ENCODE measurements around the gene PLG. TPM values are rescaled to one million over a fixed set of nuclear protein-coding genes. Genes with fewer than 3 reads are reported as not detected.

Gene PLG
- total and polyA plus RNA-seq, 2 of the 4 experiments (the other 2 are of a cell fraction) = not detected

DNA sequence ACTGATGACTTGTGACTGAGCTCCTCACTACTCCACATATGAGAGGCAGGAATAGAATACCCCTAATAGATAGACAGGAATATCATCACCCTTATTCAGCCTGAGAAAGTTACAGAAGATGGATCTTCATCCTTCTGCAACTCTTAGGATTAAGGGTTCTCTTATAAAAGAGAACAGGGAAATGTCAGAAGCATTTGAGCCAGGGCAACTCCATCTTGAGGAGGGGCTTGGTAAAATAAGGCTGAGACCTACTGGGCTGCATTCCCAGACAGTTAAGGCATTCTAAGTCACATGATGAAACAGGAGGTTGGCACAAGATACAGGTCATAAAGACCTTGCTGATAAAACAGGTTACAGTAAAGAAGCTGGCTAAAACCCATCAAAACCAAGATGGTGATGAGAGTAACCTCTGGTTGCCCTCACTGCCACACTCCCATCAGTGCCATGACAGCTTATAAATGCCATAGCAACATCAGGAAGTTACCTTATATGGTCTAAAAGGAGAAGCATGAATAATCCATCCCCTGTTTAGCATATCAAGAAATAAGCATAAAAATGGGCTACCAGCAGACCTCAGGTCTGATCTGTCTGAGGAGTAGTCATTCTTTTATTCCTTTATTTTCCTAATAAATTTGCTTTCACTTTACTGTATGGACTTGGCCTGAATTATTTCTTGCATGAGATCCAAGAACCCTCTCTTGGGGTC, 97.9 kb downstream of the PLG start:
- no peak for ATAC-seq (ENCODE audit: low read depth)
- intact Hi-C loops (cut with micrococcal nuclease) = no loop called here

More for the DNA sequence above, 97.9 kb downstream of the PLG start:
- H3K4me2 ChIP-seq (ENCODE audit: low read depth, low read length) = no peak overlapping the region
- H2BK120ac ChIP-seq (ENCODE audit: low read depth, low read length) = no peak overlapping the region
- H4K5ac ChIP-seq (ENCODE audit: low read depth, low read length) = no peak overlapping the region
- no peak overlapping the region for H3K14ac ChIP-seq (replicated peaks; ENCODE audit: low read depth, low read length)
- dilution Hi-C loops (cut with HindIII; ENCODE audit: low sequenced_read_pairs, unreplicated experiment) (no loop called here), in situ Hi-C loops (cut with MboI; ENCODE audit: low sequenced_read_pairs) (no loop called here)
- no peak overlapping the region for H2BK20ac ChIP-seq (ENCODE audit: low read depth, low read length)
- no peak overlapping the region for H3K4ac ChIP-seq (ENCODE audit: low read depth, low read length)
- no peaks in the 10 kb centered on the region for H3K36me3 ChIP-seq (ENCODE audit: control insufficient read depth, insufficient read depth, low read length)
- no peak for TF ChIP-seq POLR2A (IDR thresholded peaks at IDR 0.05; ENCODE audit: low read depth, low read length)
- TF ChIP-seq CHD1 (IDR thresholded peaks at IDR 0.05; ENCODE audit: low read depth, low read length) = no peak
- no peak for TF ChIP-seq BHLHE40 (IDR thresholded peaks at IDR 0.05; ENCODE audit: low read depth, low read length)
- TF ChIP-seq, protein P1, sequence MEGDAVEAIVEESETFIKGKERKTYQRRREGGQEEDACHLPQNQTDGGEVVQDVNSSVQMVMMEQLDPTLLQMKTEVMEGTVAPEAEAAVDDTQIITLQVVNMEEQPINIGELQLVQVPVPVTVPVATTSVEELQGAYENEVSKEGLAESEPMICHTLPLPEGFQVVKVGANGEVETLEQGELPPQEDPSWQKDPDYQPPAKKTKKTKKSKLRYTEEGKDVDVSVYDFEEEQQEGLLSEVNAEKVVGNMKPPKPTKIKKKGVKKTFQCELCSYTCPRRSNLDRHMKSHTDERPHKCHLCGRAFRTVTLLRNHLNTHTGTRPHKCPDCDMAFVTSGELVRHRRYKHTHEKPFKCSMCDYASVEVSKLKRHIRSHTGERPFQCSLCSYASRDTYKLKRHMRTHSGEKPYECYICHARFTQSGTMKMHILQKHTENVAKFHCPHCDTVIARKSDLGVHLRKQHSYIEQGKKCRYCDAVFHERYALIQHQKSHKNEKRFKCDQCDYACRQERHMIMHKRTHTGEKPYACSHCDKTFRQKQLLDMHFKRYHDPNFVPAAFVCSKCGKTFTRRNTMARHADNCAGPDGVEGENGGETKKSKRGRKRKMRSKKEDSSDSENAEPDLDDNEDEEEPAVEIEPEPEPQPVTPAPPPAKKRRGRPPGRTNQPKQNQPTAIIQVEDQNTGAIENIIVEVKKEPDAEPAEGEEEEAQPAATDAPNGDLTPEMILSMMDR (conservative IDR thresholded peaks at IDR 0.05; ENCODE audit: low read depth, low read length) = no peak
- TF ChIP-seq RFX5 (IDR thresholded peaks at IDR 0.05; ENCODE audit: low read depth, low read length) = no peak
- no peak for TF ChIP-seq USF2 (IDR thresholded peaks at IDR 0.05; ENCODE audit: low read depth, low read length)
- no peak for TF ChIP-seq RAD21 (IDR thresholded peaks at IDR 0.05; ENCODE audit: low read length)
- TF ChIP-seq NFE2L2 (IDR thresholded peaks at IDR 0.05; ENCODE audit: low read depth, low read length) = no peak
- TF ChIP-seq SMC3 (IDR thresholded peaks at IDR 0.05; ENCODE audit: low read depth, low read length) = no peak
- TF ChIP-seq MAZ (IDR thresholded peaks at IDR 0.05; ENCODE audit: borderline replicate concordance, low read depth, low read length) = no peak
- TF ChIP-seq, protein P2, sequence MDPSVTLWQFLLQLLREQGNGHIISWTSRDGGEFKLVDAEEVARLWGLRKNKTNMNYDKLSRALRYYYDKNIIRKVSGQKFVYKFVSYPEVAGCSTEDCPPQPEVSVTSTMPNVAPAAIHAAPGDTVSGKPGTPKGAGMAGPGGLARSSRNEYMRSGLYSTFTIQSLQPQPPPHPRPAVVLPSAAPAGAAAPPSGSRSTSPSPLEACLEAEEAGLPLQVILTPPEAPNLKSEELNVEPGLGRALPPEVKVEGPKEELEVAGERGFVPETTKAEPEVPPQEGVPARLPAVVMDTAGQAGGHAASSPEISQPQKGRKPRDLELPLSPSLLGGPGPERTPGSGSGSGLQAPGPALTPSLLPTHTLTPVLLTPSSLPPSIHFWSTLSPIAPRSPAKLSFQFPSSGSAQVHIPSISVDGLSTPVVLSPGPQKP (IDR thresholded peaks at IDR 0.05; ENCODE audit: borderline replicate concordance, low read depth, low read length) = no peak
- TF ChIP-seq CEBPB (IDR thresholded peaks at IDR 0.05; ENCODE audit: low read depth, low read length) = no peak
- no peak for TF ChIP-seq RCOR1 (IDR thresholded peaks at IDR 0.05; ENCODE audit: insufficient replicate concordance, low read length)
- TF ChIP-seq MXI1 (IDR thresholded peaks at IDR 0.05; ENCODE audit: borderline replicate concordance, low read depth, low read length) = no peak
- no peak for TF ChIP-seq MAFK (IDR thresholded peaks at IDR 0.05; ENCODE audit: low read depth, low read length)
- H3K9ac ChIP-seq (ENCODE audit: low read depth, low read length) = no peak overlapping the region
- no peaks in the 10 kb centered on the region for H3K27me3 ChIP-seq (ENCODE audit: control insufficient read depth, insufficient read depth, low read length)
- no peak overlapping the region for H3K18ac ChIP-seq (ENCODE audit: low read depth, low read length)
- no peaks in the 10 kb centered on the region for H3K9me1 ChIP-seq (ENCODE audit: insufficient read depth, low read length)
- no peak for DNase-seq
- no peak overlapping the region for H2AK5ac ChIP-seq (ENCODE audit: low read depth, low read length)
- POLR2A ChIA-PET (ENCODE audit: unreplicated experiment) = no interaction called here
- H2AK9ac ChIP-seq (replicated peaks; ENCODE audit: low read depth, low read length, poor library complexity) = no peak overlapping the region
- no peak overlapping the region for H4K8ac ChIP-seq (ENCODE audit: low read depth in 2 of 2, low read length in 2 of 2)
- no peak overlapping the region for H2AFZ ChIP-seq (replicated peaks; ENCODE audit: low read length, poor library complexity)
- no peak overlapping the region for H3K56ac ChIP-seq (ENCODE audit: extremely low read depth, insufficient read depth, low read length)
- H4K91ac ChIP-seq (ENCODE audit: insufficient read depth, low read depth, low read length) = no peak overlapping the region
- H2BK15ac ChIP-seq (ENCODE audit: low read depth, low read length) = no peak overlapping the region
- no peak overlapping the region for H2BK5ac ChIP-seq (ENCODE audit: low read depth, low read length, poor library complexity, severe bottlenecking)
- no peaks in the 10 kb centered on the region for H4K20me1 ChIP-seq (ENCODE audit: insufficient read depth, low read length)
- no peaks in the 10 kb centered on the region for H3K4me1 ChIP-seq (ENCODE audit: control insufficient read depth, insufficient read depth, low read length)
- H3K27ac ChIP-seq (ENCODE audit: insufficient read depth, low read length) = no peak overlapping the region
- no TSS peak for BruUV-seq (replicated peaks)
- H3K9me3 ChIP-seq (ENCODE audit: control insufficient read depth, insufficient read depth, low read length) = peaks cover 5% of the 10 kb centered on the region
- no peaks in the 10 kb centered on the region for H3K79me1 ChIP-seq (ENCODE audit: low read depth in 1 of 2, low read length in 2 of 2)
- H3K23ac ChIP-seq (ENCODE audit: low read depth, low read length) = no peak overlapping the region
- H3K4me3 ChIP-seq (ENCODE audit: insufficient read depth, low read depth, low read length) = no peak overlapping the region
- CTCF ChIA-PET = no interaction called here

Data from IMR-90 (cell line).